Chondrocyte (in vitro differentiated cells): ENCODE measurements around the gene TPGS1. TPM values are rescaled to one million over a fixed set of nuclear protein-coding genes. Genes with fewer than 3 reads are reported as not detected.

Source experiments
- DNase-seq: peaks from one replicate; pipeline ENCODE4 v3.0.0; 2021; ENCODE audit warnings: mixed read lengths, low spot score
- H3K27ac Mint-ChIP-seq: one replicate; pipeline ENCODE4 v1.8.0; 2021; ENCODE audit warnings: mild to moderate bottlenecking, moderate library complexity, mixed read lengths; ENCODE audit not compliant: unreplicated experiment
- H3K27me3 Mint-ChIP-seq: 2 replicates; pipeline ENCODE4 v1.8.0; 2021; ENCODE audit warnings: low read depth, mixed read lengths
- H3K36me3 Mint-ChIP-seq: 2 replicates; pipeline ENCODE4 v1.8.0; 2021; ENCODE audit warnings: low read depth, mixed read lengths
- H3K4me1 Mint-ChIP-seq: 2 replicates; pipeline ENCODE4 v1.8.0; 2021; ENCODE audit warnings: low read depth, mild to moderate bottlenecking, mixed read lengths
- H3K4me3 Mint-ChIP-seq: one replicate; pipeline ENCODE4 v1.8.0; 2021; ENCODE audit warnings: mild to moderate bottlenecking, moderate library complexity, mixed read lengths; ENCODE audit not compliant: unreplicated experiment
- H3K9me3 Mint-ChIP-seq: 2 replicates; pipeline ENCODE4 v1.8.0; 2021; ENCODE audit warnings: low read depth, mixed read lengths
- CTCF ChIP-seq: fragments of 200-600 bp; sonication (generic); IDR thresholded peaks from 2 replicates; pipeline ENCODE4 v1.5.0; 2021; ENCODE audit warnings: antibody characterized with exemption, mild to moderate bottlenecking, moderate library complexity
- total RNA-seq: library from RNA; stranded (reverse); gene quantifications from 3 replicates; pipeline ENCODE4 v1.2.1, GENCODE V29; 2021

TPGS1 gene
- total RNA-seq, 1 donor from 2014 or later = 22.6 TPM

- Mint-ChIP-seq H3K27me3 (no peaks in the 10 kb centered on the region), H3K9me3 (no peaks in the 10 kb centered on the region), H3K27ac (no peak within 1 kb of the TSS), H3K4me3 (no peak within 1 kb of the TSS), H3K36me3 (peaks cover 3% of the 10 kb centered on the region), H3K4me1 (no peaks in the 10 kb centered on the region)
- no peak for TF ChIP-seq CTCF
- no peak for DNase-seq
Measured at GRCh38 chr19:543910-544608, 36.8 kb downstream of the TPGS1 start, which contains the start of gene GZMM. GZMM (plus strand) TSS chr19:544053; CDS start chr19:544072, 19 bp downstream.

- DNase-seq = no peak
- Mint-ChIP-seq H3K36me3 (peaks cover 2% of the 10 kb centered on the region), H3K4me1 (peaks cover 4% of the 10 kb centered on the region)
Measured at GRCh38 chr19:547117-547516, 39.8 kb downstream of the TPGS1 start.

GRCh38 chr19:547836-548720 is 40.8 kb downstream of the TPGS1 start:
- H3K9me3 Mint-ChIP-seq = no peaks in the 10 kb centered on the region
- TF ChIP-seq CTCF = peak; percentile 17
- H3K27me3 Mint-ChIP-seq = no peaks in the 10 kb centered on the region
- no peak overlapping the region for H3K4me3 Mint-ChIP-seq
- H3K27ac Mint-ChIP-seq = no peak overlapping the region
- H3K4me1 Mint-ChIP-seq = peaks cover 4% of the 10 kb centered on the region
- DNase-seq = no peak
- H3K36me3 Mint-ChIP-seq = peaks cover 2% of the 10 kb centered on the region

More at GRCh38 chr19:547117-547516, 39.8 kb downstream of the TPGS1 start:
- Mint-ChIP-seq H3K9me3 (no peaks in the 10 kb centered on the region), H3K27me3 (no peaks in the 10 kb centered on the region), H3K4me3 (no peak overlapping the region), H3K27ac (no peak overlapping the region)
- TF ChIP-seq CTCF = no peak

- no peak overlapping the region for H3K4me3 Mint-ChIP-seq
- no peaks in the 10 kb centered on the region for H3K9me3 Mint-ChIP-seq
- no peak for DNase-seq
- no peaks in the 10 kb centered on the region for H3K36me3 Mint-ChIP-seq
- no peaks in the 10 kb centered on the region for H3K27me3 Mint-ChIP-seq
- peaks cover 4% of the 10 kb centered on the region for H3K4me1 Mint-ChIP-seq
- TF ChIP-seq CTCF = no peak
- H3K27ac Mint-ChIP-seq = no peak overlapping the region
Measured at GRCh38 chr19:548886-549830, 41.9 kb downstream of the TPGS1 start.
